ENCODE results near the gene ARID3B.
"Not testable (repeated sequence)": the region's sequence is repeated elsewhere in the genome, so short reads cannot be mapped to it uniquely, and the experiment has no call there.

The ARID3B gene

DNA sequence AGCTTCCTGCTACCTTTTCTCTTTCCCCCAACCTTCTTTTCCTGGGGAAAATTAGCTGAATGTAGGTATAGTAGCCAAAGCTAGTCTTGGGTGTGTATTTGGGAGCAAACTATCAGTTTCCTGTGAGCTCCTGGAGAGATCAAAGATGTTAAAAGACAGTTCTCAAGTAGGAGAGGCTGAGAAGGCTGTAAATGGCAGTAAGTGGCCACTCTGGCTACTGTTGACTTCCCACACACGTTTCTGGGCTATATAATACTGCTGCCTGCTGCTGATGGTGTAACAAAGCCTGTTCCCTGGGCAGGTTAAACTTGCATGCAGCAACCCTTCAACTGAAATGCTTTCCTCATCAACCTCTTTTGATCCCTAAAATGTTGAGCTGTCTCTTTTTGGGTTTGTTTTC is 27.6 kb downstream of the ARID3B start:
- DNase-seq (ENCODE audit: low spot score) = no peak

DNA sequence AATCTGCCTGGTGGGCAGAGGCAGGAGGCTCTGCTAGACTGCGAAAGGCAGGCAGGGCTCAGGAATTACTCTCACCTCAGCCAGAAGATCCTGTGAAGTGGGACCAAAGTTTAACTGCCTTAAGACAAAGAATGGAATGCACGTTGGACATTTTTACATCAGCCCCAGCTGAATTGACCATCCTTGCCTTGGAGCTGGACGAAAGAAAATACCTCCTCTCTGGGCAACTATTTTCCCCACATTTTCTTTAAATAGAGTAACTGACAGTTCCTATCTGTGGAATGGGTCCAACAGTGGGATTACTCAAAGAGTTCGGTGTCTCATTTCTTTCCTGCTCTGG is 28.7 kb downstream of the ARID3B start:
- no peak for DNase-seq (ENCODE audit: low spot score)

DNA sequence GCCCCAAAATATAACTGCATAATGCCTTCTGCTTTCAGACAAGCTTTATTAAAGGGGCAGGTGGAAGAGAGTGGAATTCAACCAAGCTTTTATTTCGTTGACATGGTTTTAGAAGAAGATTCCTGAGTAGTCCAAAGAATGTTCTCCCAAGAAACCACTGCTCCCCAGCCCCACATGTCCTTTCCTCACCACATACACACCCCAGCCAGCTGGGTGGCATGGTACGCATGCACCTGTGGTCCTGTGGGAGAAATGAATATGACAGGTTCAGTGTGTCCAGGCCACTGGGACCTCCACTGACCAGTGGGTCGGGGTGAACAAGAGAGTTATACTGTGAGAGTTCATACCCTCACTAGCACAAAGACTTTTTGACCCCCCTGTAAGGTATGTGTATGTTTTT is 30.2 kb downstream of the ARID3B start:
- DNase-seq (ENCODE audit: low spot score) = no peak

DNA sequence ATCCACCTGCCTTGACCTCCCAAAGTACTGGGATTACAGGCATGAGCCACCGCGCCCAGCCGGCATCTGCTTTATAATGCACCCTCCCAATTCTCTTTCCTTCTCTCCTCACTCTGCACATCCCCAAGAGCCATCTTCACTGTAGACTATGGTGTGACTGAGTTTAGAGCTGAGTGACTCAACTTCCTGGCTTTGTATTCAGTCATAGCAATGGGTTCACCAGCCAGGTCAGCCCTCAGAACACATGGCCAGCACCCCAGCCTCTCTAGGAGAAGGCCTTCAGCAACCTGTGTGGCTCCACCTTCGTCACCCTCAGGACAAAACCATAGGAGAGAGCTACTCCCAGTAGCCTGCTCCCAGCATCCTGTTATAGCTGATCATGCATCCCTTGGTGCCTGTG is 33.0 kb downstream of the ARID3B start:
- DNase-seq (ENCODE audit: low spot score) = no peak

DNA sequence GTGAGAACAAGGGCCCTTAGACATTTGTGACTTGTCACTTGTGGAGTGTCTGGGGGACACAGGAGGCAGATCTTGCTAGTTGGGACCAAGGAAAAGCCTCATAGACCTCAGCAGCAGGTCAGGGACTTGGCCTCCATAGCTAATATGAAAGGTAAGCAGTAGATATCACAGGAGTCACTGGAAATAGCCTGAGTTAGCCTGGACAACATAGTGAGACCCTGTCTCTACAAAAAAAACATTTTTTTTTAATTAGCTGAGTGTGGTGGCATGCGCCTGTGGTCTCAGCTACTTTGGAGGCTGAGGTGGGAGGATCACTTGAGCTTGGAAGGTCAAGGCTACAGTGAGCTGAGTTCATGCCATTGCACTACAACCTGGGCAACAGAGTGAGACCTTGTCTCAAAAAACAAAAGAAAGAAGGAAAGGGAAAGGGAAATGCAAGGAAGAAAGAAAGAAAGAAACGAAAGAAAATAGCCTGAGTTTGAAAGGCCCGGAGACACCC is 37.5 kb downstream of the ARID3B start:
- no peak for DNase-seq (ENCODE audit: low spot score)

DNA sequence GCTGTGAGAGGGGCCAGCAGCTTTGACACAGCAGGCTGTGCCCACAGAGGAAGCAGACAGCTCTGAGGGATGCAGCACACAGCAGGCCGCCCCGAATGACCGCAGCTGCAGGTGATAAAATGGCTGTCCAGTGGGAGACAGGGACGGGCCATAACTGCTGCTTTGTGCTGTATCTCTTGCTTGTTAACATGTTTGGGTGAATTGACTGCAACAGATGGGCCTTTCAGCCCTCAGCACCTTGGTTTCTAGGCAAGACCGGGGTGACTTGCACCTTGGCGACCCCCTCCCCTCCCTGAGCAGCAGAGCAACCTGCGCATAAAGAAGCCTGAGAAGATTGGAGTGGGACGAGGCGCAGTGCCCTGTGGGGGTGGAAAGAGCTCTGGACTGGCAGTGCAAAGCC is 38.0 kb downstream of the ARID3B start:
- no peak for DNase-seq (ENCODE audit: low spot score)

DNA sequence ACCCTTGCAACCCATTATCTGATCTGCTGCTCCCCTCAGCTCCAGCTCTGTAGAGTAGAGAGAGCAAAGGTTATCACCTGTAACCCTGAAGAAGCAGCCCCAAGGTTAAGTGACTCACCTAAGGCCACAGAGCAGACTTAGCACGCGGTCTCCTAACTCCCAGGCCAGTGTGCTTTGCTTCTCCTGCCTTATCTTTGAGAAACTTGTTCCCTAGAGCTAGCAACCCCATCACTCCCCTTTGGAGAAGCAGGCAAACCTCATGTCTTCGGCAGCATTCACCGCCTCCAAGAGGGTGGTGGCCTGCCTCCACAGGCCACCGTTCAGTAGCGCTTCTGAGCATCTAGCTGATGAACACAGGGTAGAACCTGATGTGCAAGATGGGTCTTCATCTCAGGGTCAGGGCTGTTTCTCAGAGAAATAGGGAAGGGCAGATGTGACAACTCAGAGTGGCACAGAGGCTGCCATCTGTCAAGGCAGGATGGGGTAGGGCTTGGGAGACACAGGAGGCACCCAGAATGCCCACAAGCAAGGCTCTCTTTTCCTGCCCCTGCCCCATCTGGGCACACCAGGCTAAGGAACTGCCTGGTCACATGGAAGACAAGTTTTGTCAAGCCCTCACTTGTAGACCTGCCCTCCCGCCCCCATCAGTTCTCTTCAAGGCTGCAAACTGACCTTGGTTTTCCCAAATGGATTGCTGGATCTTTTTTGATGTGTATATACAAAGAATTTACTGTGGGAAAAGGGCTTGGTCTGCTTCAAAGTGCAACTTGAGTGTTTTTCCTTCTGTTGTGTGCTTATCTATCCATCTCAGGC is 39.7 kb downstream of the ARID3B start:
- no peak for DNase-seq (ENCODE audit: low spot score)

DNA sequence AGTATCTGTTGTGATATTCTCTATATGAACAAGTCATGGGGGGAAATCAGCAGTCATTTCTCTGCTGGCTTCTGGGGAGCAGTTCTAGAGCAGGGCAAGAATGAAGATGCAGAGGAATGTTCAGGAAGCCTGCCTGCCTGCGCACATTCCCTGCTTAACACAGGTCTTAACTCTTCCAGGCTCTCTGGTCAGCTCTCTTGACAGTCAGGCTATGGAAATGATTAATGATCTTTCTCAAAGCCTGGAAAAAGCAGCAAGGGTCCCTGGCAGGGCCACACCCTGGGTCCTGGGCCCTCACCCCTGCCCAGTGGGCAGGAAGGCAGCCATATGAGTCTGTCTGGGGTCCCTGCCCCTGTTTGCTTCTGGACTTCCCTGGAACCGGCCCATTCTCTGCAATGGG is 43.2 kb downstream of the ARID3B start:
- no peak for DNase-seq (ENCODE audit: low spot score)

DNA sequence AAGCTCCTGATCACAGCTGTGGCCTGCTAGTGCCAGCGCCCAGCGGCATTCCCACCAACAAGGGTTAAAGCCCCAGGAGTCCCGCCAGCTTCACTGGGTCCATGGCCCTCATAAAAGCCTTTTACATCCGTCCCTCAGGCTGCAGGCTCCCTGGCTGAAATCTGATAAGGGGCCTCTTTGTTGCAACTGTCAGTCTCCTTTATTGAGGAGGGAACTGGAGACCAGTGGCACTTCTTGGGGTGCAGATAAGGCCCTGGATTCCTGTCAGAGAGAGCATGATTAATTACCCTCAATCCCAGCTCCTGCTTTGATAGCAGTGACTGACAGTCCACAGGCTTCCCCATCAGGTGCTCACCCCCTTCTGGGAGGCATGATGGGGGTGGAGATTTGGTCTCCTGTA is 43.8 kb downstream of the ARID3B start:
- DNase-seq (ENCODE audit: low spot score) = no peak

DNA sequence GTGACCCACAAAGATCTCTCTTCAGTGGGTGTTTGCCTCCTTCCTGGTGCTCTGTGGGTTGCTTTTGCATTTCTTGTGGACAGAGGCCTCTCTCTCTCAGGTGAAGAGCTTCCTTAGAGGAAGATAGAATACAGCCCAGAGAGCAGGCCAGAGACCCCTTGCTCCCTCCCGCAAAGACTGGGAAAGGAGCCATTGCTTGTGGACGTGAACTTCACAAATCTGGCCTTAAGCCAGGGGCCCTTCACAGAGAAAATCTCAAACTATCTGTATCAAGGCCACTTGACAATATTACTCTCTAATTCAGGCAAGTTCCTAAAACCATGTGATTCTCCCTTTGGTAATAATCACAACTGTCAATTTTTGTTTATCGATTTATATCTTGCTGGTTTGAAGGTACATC is 44.2 kb downstream of the ARID3B start:
- no peak for DNase-seq (ENCODE audit: low spot score)

DNA sequence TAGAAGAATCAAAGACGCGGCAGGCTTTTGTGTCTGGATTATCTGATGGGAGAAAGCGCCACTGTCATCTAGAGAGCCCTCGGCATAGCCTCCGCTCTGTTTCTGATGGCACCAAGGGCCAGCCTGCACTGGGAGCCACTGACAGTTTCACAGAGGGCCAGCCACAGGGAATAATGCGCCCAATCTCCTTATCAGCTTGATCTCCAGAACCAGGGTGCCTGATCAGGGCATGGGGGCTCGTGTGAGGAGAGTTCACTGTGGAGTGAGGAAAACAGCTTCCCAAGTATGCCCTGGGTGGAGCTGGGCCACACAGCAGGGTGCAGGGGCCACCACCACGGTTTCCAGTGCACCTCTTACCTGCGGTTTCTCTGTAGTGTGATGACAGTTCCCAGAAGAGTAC is 44.8 kb downstream of the ARID3B start:
- no peak for DNase-seq (ENCODE audit: low spot score)

DNA sequence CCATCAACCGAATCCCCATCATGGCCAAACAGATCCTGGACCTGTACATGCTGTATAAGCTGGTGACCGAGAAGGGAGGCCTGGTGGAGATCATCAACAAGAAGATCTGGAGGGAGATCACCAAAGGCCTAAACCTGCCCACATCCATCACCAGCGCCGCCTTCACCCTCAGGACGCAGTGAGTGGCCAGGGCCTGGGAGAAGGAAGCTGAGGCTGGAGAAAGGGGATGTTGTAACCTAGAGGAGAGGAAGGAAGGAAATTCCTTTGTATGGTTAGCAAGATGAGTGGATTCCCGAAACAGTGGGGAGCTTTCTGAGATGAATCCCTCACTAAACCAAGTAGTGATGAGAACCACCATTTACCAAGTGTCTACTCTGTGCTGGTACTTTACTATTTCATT is 48.8 kb downstream of the ARID3B start:
- no peak for DNase-seq (ENCODE audit: low spot score)

DNA sequence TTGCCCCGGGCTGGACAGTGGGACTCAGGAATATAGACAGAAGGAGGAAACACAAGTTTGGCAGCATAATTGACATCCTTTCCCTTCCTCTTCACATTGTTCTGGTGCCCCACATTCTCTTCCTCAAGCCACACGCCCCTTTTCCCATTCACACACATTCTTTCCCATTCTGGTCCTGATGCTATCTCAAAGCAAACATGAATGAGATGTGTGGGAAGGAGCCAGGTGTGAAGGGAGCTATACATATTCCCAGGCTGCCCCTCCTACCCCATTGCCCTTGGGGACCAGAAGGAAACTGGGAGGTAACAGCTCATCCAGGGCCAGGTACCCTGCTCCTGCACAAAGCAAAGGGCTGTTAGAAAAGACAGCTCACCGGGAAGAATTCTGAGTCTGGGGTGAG is 51.2 kb downstream of the ARID3B start:
- DNase-seq (ENCODE audit: low spot score) = no peak

DNA sequence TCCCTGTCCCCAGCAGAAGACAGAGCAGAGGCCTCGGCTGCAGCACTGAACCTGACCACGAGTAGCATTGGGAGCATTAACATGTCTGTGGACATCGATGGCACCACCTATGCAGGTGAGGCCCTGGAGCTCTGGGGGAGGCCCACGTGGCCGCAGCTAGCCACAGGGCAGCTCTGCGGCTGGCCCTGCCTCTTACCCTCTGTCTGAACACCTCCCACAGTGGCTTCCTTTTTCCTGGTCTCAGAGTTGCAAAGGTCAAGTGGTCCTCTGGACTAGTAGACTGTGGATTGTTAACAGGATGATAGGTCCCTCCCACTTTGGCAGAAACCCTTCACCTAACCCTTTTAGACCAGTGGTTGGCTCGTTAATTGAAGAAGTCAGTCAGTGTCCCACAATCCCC is 52.1 kb downstream of the ARID3B start:
- no peak for DNase-seq (ENCODE audit: low spot score)

DNA sequence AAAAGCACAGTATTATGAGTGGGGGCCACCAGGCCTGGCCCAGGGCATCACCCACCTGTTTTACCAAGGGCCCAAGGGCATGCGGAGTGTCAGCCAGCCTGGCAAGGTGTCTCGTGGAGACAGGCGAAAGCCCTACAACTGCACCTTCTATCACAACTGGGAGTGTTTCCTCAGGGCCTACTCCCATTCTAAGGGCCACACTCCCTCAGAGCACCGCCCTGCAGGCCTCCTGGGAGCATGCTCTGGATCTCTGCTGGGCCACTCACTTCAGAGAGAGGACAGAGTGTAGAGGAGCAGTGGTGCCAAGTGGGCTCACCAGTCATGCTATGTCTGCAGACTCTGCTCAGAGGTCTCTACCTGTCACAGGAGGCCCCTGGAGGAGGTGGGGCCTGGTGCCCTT is 53.4 kb downstream of the ARID3B start:
- DNase-seq (ENCODE audit: low spot score) = no peak

DNA sequence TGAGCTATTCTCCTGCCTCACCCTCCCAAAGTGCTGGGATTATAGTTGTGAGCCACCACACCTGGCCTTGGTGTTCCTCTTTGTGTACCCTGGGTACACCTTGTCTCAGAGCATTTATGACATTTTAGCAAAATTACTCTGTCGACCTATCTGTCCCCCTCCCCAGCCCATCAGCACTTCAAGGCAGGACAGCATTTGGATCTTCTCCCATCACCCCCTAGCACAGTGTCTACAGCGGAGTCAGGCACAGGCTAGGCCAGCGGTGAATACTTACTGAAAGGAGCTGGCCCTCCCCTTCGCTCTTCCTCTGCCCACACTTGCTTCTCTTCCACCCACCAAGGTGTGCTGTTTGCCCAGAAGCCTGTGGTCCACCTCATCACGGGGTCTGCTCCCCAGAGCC is 54.3 kb downstream of the ARID3B start:
- no peak for DNase-seq (ENCODE audit: low spot score)

DNA sequence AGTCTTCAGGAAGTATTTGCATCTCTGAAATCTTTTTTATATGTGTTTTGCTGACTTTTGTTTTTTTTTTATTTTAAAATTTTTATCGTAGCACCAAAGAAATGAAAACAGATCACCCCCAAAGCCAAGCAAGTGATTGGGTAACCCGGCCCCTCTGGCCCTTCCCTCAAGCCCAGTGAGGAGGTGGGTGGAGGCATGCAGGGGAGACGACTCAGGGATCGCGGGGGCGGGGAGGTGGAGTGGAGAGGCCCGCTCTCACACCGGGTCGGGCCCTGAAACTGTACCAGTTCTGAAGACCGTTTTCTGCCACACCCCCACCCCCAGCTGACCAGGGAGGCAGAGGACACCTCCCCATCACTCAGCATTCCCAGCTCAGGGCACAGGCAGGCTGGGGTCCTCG is 55.7 kb downstream of the ARID3B start:
- not testable (repeated sequence) for DNase-seq (ENCODE audit: low spot score)

DNA sequence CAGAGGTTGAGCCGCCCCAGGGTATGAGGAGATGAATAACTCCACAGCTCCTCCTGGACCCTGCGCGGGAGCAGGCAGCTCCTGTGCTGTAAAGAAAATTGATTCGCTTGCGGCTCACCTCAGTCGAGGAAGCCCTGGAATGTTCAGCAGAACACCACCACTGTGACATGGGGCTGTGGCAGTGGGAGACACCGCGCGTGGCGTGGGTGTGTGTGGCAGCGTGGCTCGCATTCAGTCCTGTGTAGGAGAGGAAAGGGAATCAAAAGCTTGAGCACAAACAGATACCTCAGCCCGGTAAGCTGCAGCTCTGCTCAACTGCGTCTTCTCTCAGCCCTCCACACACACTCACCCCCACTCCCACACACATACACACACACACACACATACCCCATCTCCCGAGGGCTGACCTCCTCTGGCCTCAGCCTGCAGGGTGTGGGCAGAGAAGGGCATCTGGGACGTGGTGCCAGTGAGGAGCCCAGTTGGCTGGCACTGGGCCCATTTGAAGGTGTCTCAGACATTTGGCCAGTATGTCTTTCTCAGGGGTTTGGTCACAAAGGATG is 56.2 kb downstream of the ARID3B start:
- DNase-seq (ENCODE audit: low spot score) = not testable (repeated sequence)

DNA sequence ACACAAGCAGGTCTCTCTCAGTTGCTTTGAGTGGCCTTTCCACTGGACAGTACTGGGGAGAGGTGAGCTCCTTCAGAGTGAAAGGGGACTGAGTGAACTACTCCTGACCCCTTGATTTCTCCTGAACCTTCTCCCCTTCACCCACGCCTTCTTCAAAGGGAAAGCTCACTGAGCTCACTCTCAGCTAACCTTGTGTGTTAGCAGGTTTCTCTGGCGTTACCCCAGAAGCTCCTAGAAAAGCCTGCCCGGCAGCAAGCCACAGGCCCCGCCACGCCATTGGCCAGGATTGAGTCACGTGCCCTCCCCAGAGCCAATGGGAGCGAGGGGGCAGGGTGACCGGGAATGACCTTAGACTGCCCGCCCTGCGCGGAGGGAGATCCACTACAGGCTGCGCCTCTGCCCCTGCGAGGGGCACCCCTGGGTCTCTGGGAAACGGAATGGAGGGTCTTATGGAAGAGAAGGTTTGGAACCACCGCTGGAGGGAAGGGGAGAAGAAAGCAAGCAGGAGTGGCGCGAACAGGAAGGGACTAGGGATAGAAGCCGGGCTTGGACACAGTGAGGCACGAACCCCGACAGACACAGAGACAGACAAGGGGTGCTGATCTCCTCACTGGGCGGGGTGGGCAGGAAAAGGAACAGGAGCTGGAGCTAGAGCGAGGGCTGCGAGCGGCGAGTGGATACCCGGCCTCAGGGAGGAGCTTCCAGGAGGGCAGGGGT is 57.3 kb downstream of the ARID3B start:
- DNase-seq (ENCODE audit: low spot score) = peak; percentile 94

DNA sequence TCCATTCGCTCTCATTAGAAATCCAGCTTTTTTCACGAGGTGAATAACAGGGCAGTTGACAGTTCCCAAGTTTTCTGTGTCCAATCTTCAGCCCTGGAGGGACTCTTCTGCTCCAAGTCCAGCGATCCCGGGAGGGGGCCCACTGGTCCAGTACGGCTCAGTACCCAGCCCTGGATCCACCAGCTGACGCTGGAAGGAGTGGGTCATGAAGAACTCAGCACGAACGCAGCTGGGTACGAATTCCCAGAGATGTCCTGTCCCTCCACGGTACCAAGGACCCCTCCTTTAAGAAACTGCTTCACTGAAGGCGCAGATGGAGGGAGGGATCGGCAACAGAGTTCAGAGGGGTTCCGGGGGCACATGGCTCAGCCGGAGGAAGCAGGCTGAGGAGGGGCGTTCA is 58.1 kb downstream of the ARID3B start:
- DNase-seq (ENCODE audit: low spot score) = no peak

DNA sequence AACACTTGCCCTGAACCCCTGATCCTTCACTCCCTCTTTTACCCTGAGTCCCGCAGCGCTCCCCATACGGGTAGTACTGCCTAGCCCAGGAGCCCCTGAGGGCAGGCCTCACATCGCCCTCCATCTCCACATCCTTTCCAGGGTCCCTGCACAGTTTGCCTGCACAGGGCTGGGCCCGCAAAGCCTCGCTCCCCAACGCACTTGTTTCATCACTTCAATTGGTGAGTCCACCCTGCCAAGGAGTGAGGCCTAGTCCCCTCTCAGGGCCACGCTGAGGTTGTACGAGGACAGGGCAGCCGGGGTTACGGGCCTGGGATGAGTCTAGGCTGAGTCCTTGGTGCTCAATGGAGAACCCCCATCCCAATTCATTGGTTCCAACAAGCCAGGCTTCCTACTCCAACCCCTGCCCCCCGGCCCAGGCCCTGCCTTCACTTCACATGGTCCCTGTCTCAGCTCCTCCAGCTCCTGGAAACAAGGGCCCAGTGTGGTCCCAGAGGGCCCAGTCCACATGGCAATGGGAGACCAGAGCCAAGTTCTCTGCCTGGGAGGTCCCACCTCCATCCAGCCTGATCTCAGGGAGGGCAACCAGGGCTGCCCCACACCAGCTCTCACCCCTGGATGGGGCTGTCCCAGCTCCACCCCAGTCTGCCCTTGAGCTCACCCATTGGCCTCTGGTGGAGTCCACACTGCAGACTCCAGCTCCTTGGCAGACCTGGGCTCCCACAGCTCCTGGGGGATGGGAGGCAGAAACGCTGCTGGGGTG is 62.2 kb downstream of the ARID3B start:
- DNase-seq (ENCODE audit: low spot score) = no peak

Data from cerebellar cortex (tissue), 1 donor.